CD4-positive, alpha-beta T cell treated with Interferon alpha-2 for 1 hour (primary cell): ENCODE measurements around the gene SHH.
"Not testable (repeated sequence)": the region's sequence is repeated elsewhere in the genome, so short reads cannot be mapped to it uniquely, and the experiment has no call there.

ENCODE experiments used
- DNase-seq, 2 donors: peaks; one replicate each; pipeline ENCODE4 v3.0.0-alpha.2; 2020 to 2022

SHH gene

GRCh38 chr7:155818820-155819168, 6.5 kb upstream of the SHH start:
- DNase-seq, result no peak

GRCh38 chr7:155818154-155818819, 6.0 kb upstream of the SHH start:
- no peak for DNase-seq

GRCh38 chr7:155817515-155817914, 5.3 kb upstream of the SHH start:
- DNase-seq, result not testable (repeated sequence)

- no peak for DNase-seq
Observed at GRCh38 chr7:155816996-155817395, 4.7 kb upstream of the SHH start.

GRCh38 chr7:155816192-155816508, 3.9 kb upstream of the SHH start:
- no peak for DNase-seq

GRCh38 chr7:155815332-155816191, 3.3 kb upstream of the SHH start:
- peak; percentile 27 to 59 for DNase-seq

GRCh38 chr7:155814316-155815276, 2.3 kb upstream of the SHH start:
- DNase-seq, result no peak

- no peak for DNase-seq
Observed at GRCh38 chr7:155813546-155814315, 1.5 kb upstream of the SHH start.

GRCh38 chr7:155813125-155813524, 862 bp upstream of the SHH start:
- DNase-seq, result no peak

- DNase-seq, result no peak
Observed at GRCh38 chr7:155811560-155811894, 736 bp downstream of the SHH start.

- no peak for DNase-seq
Observed at GRCh38 chr7:155810770-155811559, 1.3 kb downstream of the SHH start.

- no peak for DNase-seq
Observed at GRCh38 chr7:155809947-155810769, 2.1 kb downstream of the SHH start.

- no peak for DNase-seq
Observed at GRCh38 chr7:155809332-155809946, 2.8 kb downstream of the SHH start.

- no peak for DNase-seq
Observed at GRCh38 chr7:155808549-155809331, 3.5 kb downstream of the SHH start.

GRCh38 chr7:155807789-155808548, 4.3 kb downstream of the SHH start:
- DNase-seq, result no peak

GRCh38 chr7:155807065-155807671, 5.1 kb downstream of the SHH start:
- DNase-seq, result no peak

GRCh38 chr7:155806096-155806871, 6.0 kb downstream of the SHH start:
- no peak for DNase-seq

- DNase-seq, result no peak
Observed at GRCh38 chr7:155805826-155806095, 6.5 kb downstream of the SHH start.
